Keratinocyte (primary cell): ENCODE measurements around the gene CCR7.

Experiments
- EZH2 ChIP-seq: IDR thresholded peaks from one replicate; pipeline ENCODE4 v1.6.1; 2012; ENCODE audit warnings: inconsistent platforms, mild to moderate bottlenecking, low read length, moderate library complexity
- TF ChIP-seq, protein P1 (sequence below), 3 experiments: IDR thresholded peaks in 1 of 3; conservative IDR thresholded peaks in 1 of 3; optimal IDR thresholded peaks in 1 of 3; 2 replicates in 2 of 3; 3 replicates in 1 of 3; pipeline versions ENCODE3 to v1.5.1; 2011; ENCODE audit warnings: low read length in 3 of 3, mild to moderate bottlenecking in 3 of 3, moderate library complexity in 2 of 3, control low read depth in 1 of 3, inconsistent platforms in 1 of 3; ENCODE audit not compliant: insufficient read depth in 2 of 3; ENCODE audit errors: extremely low read depth in 1 of 3

DNA sequence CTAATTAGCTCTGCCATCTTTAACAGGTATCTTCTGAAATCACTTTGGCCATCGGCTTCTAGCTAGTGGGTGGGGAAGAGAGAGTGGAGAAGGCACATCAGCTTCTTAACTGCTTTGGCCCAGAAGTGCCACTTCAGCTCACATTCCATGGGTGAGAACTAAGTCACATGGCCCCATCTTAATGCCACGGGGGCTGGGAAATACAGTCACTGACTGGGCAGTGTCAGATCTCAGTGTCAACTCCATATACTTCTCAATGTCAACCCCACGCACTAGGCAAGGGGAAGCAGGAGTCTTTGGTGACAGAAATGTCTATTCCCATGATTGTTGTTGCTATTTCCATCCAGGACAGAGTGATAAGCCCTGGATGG is 29.4 kb downstream of the CCR7 start:
- TF ChIP-seq, protein P1, sequence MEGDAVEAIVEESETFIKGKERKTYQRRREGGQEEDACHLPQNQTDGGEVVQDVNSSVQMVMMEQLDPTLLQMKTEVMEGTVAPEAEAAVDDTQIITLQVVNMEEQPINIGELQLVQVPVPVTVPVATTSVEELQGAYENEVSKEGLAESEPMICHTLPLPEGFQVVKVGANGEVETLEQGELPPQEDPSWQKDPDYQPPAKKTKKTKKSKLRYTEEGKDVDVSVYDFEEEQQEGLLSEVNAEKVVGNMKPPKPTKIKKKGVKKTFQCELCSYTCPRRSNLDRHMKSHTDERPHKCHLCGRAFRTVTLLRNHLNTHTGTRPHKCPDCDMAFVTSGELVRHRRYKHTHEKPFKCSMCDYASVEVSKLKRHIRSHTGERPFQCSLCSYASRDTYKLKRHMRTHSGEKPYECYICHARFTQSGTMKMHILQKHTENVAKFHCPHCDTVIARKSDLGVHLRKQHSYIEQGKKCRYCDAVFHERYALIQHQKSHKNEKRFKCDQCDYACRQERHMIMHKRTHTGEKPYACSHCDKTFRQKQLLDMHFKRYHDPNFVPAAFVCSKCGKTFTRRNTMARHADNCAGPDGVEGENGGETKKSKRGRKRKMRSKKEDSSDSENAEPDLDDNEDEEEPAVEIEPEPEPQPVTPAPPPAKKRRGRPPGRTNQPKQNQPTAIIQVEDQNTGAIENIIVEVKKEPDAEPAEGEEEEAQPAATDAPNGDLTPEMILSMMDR (optimal IDR thresholded peaks at IDR 0.05 in 1 of 3, IDR thresholded peaks at IDR 0.05 in 1 of 3, conservative IDR thresholded peaks at IDR 0.05 in 1 of 3; ENCODE audit: extremely low read depth in 1 of 3, insufficient read depth in 2 of 3, low read length in 3 of 3), result no peak
- no peak for TF ChIP-seq EZH2
